ENCODE data around the gene AMOTL2. TPM values are rescaled to one million over a fixed set of nuclear protein-coding genes. Genes with fewer than 3 reads are reported as not detected.

The AMOTL2 gene
- total and polyA plus RNA-seq, 2 donors (not counting 3 experiments of a cell fraction or from before 2014, with no cell fraction given) = 130 to 145 TPM

GRCh38 chr3:134397755-134398154 is 23.5 kb upstream of the AMOTL2 start:
- intact Hi-C loops (cut with micrococcal nuclease) = no loop called here
- dilution Hi-C loops (cut with MboI; ENCODE audit: extremely low pct_ligation_motif_present, low sequenced_read_pairs) = no loop called here
- POLR2A ChIA-PET = no interaction called here
- no peak overlapping the region for H3K4me2 ChIP-seq (ENCODE audit: insufficient read depth, low read length)
- H2AFZ ChIP-seq (ENCODE audit: low read depth, low read length) = no peak overlapping the region
- no peaks in the 10 kb centered on the region for H3K36me3 ChIP-seq (ENCODE audit: control insufficient read depth in 2 of 2, extremely low read depth in 1 of 2, insufficient read depth in 2 of 2, low read length in 2 of 2)
- H4K20me1 ChIP-seq (replicated peaks; ENCODE audit: control insufficient read depth, extremely low read depth, insufficient read depth, low read length) = no peaks in the 10 kb centered on the region
- no peak overlapping the region for H3K27ac ChIP-seq (ENCODE audit: insufficient read depth, low read depth, low read length)
- no peak overlapping the region for H3K9ac ChIP-seq (replicated peaks; ENCODE audit: extremely low read depth, insufficient read depth, low read length)
- FAIRE-seq = no peak
- BruUV-seq (replicated peaks) = no TSS peak
- no peaks in the 10 kb centered on the region for H3K4me1 ChIP-seq (ENCODE audit: control insufficient read depth, extremely low read depth, insufficient read depth, low read length)
- CTCF ChIA-PET = interaction anchor here (1.3 kb wide), 1 partner anchor 76 kb away, joined by 4 read pairs; no protein-coding TSS in a partner anchor
- TF ChIP-seq GATA2 (IDR thresholded peaks at IDR 0.05; ENCODE audit: insufficient read depth, insufficient read length, low read depth, low read length) = no peak
- TF ChIP-seq JUN (IDR thresholded peaks at IDR 0.05; ENCODE audit: borderline replicate concordance, insufficient read depth, insufficient read length, low read depth) = peak; percentile 25
- TF ChIP-seq FOS (IDR thresholded peaks at IDR 0.05; ENCODE audit: borderline replicate concordance, insufficient read depth, low read length) = no peak
- TF ChIP-seq, protein P1, sequence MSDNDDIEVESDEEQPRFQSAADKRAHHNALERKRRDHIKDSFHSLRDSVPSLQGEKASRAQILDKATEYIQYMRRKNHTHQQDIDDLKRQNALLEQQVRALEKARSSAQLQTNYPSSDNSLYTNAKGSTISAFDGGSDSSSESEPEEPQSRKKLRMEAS (IDR thresholded peaks at IDR 0.05; ENCODE audit: insufficient read depth, insufficient read length) = no peak
- TF ChIP-seq, protein P2, sequence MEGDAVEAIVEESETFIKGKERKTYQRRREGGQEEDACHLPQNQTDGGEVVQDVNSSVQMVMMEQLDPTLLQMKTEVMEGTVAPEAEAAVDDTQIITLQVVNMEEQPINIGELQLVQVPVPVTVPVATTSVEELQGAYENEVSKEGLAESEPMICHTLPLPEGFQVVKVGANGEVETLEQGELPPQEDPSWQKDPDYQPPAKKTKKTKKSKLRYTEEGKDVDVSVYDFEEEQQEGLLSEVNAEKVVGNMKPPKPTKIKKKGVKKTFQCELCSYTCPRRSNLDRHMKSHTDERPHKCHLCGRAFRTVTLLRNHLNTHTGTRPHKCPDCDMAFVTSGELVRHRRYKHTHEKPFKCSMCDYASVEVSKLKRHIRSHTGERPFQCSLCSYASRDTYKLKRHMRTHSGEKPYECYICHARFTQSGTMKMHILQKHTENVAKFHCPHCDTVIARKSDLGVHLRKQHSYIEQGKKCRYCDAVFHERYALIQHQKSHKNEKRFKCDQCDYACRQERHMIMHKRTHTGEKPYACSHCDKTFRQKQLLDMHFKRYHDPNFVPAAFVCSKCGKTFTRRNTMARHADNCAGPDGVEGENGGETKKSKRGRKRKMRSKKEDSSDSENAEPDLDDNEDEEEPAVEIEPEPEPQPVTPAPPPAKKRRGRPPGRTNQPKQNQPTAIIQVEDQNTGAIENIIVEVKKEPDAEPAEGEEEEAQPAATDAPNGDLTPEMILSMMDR (IDR thresholded peaks at IDR 0.05; ENCODE audit: extremely low read depth in 1 of 2, insufficient read depth in 1 of 2, low read depth in 1 of 2, low read length in 2 of 2) = no peak
- H3K9me1 ChIP-seq (replicated peaks; ENCODE audit: control insufficient read depth, extremely low read depth, insufficient read depth, low read length) = no peaks in the 10 kb centered on the region
- H3K27me3 ChIP-seq (ENCODE audit: control insufficient read depth in 2 of 2, insufficient read depth in 2 of 2, low read length in 2 of 2) = peaks cover 24 to 38% of the 10 kb centered on the region in 2 experiments
- H3K4me3 ChIP-seq (replicated peaks in 1 of 3; ENCODE audit: insufficient read depth in 1 of 3, low read depth in 1 of 3, low read length in 3 of 3) = no peak overlapping the region
- no peaks in the 10 kb centered on the region for H3K79me2 ChIP-seq (ENCODE audit: control insufficient read depth, insufficient read depth, low read length)
- H3K9me3 ChIP-seq (replicated peaks; ENCODE audit: control insufficient read depth, insufficient read depth, low read length) = no peaks in the 10 kb centered on the region
- DNase-seq (ENCODE audit: low read depth, low spot score) = no peak

- H3K36me3 ChIP-seq (ENCODE audit: control insufficient read depth in 2 of 2, extremely low read depth in 1 of 2, insufficient read depth in 2 of 2, low read length in 2 of 2) = no peaks in the 10 kb centered on the region
- no peak for FAIRE-seq
- no peaks in the 10 kb centered on the region for H3K9me3 ChIP-seq (replicated peaks; ENCODE audit: control insufficient read depth, insufficient read depth, low read length)
- no peak overlapping the region for H3K27ac ChIP-seq (ENCODE audit: insufficient read depth, low read depth, low read length)
- no peak overlapping the region for H3K4me3 ChIP-seq (replicated peaks in 1 of 3; ENCODE audit: insufficient read depth in 1 of 3, low read depth in 1 of 3, low read length in 3 of 3)
- POLR2A ChIA-PET = no interaction called here
- H2AFZ ChIP-seq (ENCODE audit: low read depth, low read length) = no peak overlapping the region
- no peak for DNase-seq (ENCODE audit: low read depth, low spot score)
- TF ChIP-seq, protein P2 (IDR thresholded peaks at IDR 0.05; ENCODE audit: extremely low read depth in 1 of 2, insufficient read depth in 1 of 2, low read depth in 1 of 2, low read length in 2 of 2) = no peak
- no peak for TF ChIP-seq EZH2 (IDR thresholded peaks at IDR 0.05; ENCODE audit: borderline replicate concordance, low read depth, low read length, severe bottlenecking)
- TF ChIP-seq FOS (IDR thresholded peaks at IDR 0.05; ENCODE audit: borderline replicate concordance, insufficient read depth, low read length) = no peak
- TF ChIP-seq MYC (IDR thresholded peaks at IDR 0.05; ENCODE audit: low read depth, low read length) = no peak
- no peak for TF ChIP-seq POLR2A (IDR thresholded peaks at IDR 0.05; ENCODE audit: low read depth, low read length)
- TF ChIP-seq GATA2 (IDR thresholded peaks at IDR 0.05; ENCODE audit: insufficient read depth, insufficient read length, low read depth, low read length) = no peak
- no peak for TF ChIP-seq JUN (IDR thresholded peaks at IDR 0.05; ENCODE audit: borderline replicate concordance, insufficient read depth, insufficient read length, low read depth)
- no peak for TF ChIP-seq POLR2AphosphoS5 (IDR thresholded peaks at IDR 0.05; ENCODE audit: insufficient read depth, low read depth, low read length)
- TF ChIP-seq, protein P1 (IDR thresholded peaks at IDR 0.05; ENCODE audit: insufficient read depth, insufficient read length) = no peak
- no peaks in the 10 kb centered on the region for H3K9me1 ChIP-seq (replicated peaks; ENCODE audit: control insufficient read depth, extremely low read depth, insufficient read depth, low read length)
- peaks cover 21 to 37% of the 10 kb centered on the region in 2 experiments for H3K27me3 ChIP-seq (ENCODE audit: control insufficient read depth in 2 of 2, insufficient read depth in 2 of 2, low read length in 2 of 2)
- no peak overlapping the region for H3K9ac ChIP-seq (replicated peaks; ENCODE audit: extremely low read depth, insufficient read depth, low read length)
- CTCF ChIA-PET = interaction anchor here (0.6 to 1.4 kb wide), 3 partner anchors 9 to 1782 kb away, joined by 3 to 4 read pairs (median 3); no protein-coding TSS in a partner anchor
- BruUV-seq (replicated peaks) = no TSS peak
- H3K79me2 ChIP-seq (ENCODE audit: control insufficient read depth, insufficient read depth, low read length) = no peaks in the 10 kb centered on the region
- dilution Hi-C loops (cut with MboI; ENCODE audit: extremely low pct_ligation_motif_present, low sequenced_read_pairs) = no loop called here
- H3K4me1 ChIP-seq (ENCODE audit: control insufficient read depth, extremely low read depth, insufficient read depth, low read length) = no peaks in the 10 kb centered on the region
- H4K20me1 ChIP-seq (replicated peaks; ENCODE audit: control insufficient read depth, extremely low read depth, insufficient read depth, low read length) = no peaks in the 10 kb centered on the region
- H3K4me2 ChIP-seq (ENCODE audit: insufficient read depth, low read length) = no peak overlapping the region
- intact Hi-C loops (cut with micrococcal nuclease) = no loop called here
Observed at GRCh38 chr3:134395103-134395502, 20.9 kb upstream of the AMOTL2 start.

All from endothelial cell of umbilical vein (primary cell).